GM23338 (cell line): ENCODE data around the gene ARHGAP42. TPM values are rescaled to one million over a fixed set of nuclear protein-coding genes. Genes with fewer than 3 reads are reported as not detected.

ENCODE experiments used
- ATAC-seq: fragments of 200-7000 bp; cut with Tn5 transposase; 3 replicates; pipeline ENCODE4 v1.9.1; 2020
- DNase-seq: peaks from one replicate; pipeline ENCODE4 v3.0.0-alpha.2; 2015; ENCODE audit warnings: low spot score
- H2AFZ ChIP-seq: fragments of 200-600 bp; sonication (generic); 2 replicates; pipeline ENCODE4 v1.8.0; 2016; ENCODE audit warnings: antibody characterized with exemption, mild to moderate bottlenecking, moderate library complexity
- H3F3A ChIP-seq: fragments of 200-600 bp; sonication (generic); replicated peaks from 2 replicates; pipeline ENCODE4 v1.8.0; 2017; ENCODE audit warnings: antibody characterized with exemption, mixed run types, low read depth
- H3K27ac ChIP-seq: fragments of 200-600 bp; sonication (generic); 2 replicates; pipeline ENCODE4 v1.6.1; 2016; ENCODE audit warnings: low read depth
- H3K27me3 ChIP-seq: fragments of 200-600 bp; sonication (generic); 2 replicates; pipeline ENCODE4 v1.8.0; 2016; ENCODE audit warnings: mild to moderate bottlenecking, mixed run types, moderate library complexity; ENCODE audit not compliant: insufficient read depth
- H3K36me3 ChIP-seq: fragments of 200-600 bp; sonication (generic); 2 replicates; pipeline ENCODE4 v1.8.0; 2016; ENCODE audit warnings: mild to moderate bottlenecking; ENCODE audit not compliant: insufficient read depth
- H3K4me1 ChIP-seq: fragments of 200-600 bp; sonication (generic); 2 replicates; pipeline ENCODE4 v1.8.0; 2016; ENCODE audit warnings: mild to moderate bottlenecking, moderate library complexity; ENCODE audit not compliant: insufficient read depth
- H3K4me2 ChIP-seq: fragments of 200-600 bp; sonication (generic); 2 replicates; pipeline ENCODE4 v1.7.1; 2017; ENCODE audit warnings: mixed run types
- H3K4me3 ChIP-seq: fragments of 200-600 bp; sonication (generic); 2 replicates; pipeline ENCODE4 v1.6.1; 2016; ENCODE audit warnings: mixed run types
- H3K79me2 ChIP-seq: fragments of 200-600 bp; sonication (generic); replicated peaks from 2 replicates; pipeline ENCODE4 v1.8.0; 2017; ENCODE audit warnings: mild to moderate bottlenecking; ENCODE audit not compliant: insufficient read depth
- H3K9me2 ChIP-seq: fragments of 200-600 bp; sonication (generic); 2 replicates; pipeline ENCODE4 v1.8.0; 2017; ENCODE audit not compliant: insufficient read depth
- H4K20me1 ChIP-seq: fragments of 200-600 bp; sonication (generic); replicated peaks from 2 replicates; pipeline ENCODE4 v1.8.0; 2017; ENCODE audit warnings: mild to moderate bottlenecking; ENCODE audit not compliant: insufficient read depth
- H3K27ac Mint-ChIP-seq: 2 replicates; pipeline ENCODE4 v1.8.0; 2020; ENCODE audit warnings: inconsistent platforms, mild to moderate bottlenecking, moderate library complexity, mixed read lengths
- H3K27me3 Mint-ChIP-seq: 3 replicates; pipeline ENCODE4 v1.8.0; 2022; ENCODE audit warnings: low read depth, mild to moderate bottlenecking, moderate library complexity, mixed read lengths, inconsistent platforms; ENCODE audit not compliant: insufficient read depth, poor library complexity
- H3K36me3 Mint-ChIP-seq: 3 replicates; pipeline ENCODE4 v1.8.0; 2021; ENCODE audit warnings: low read depth, mild to moderate bottlenecking, inconsistent platforms, moderate library complexity, mixed read lengths
- H3K4me1 Mint-ChIP-seq: 3 replicates; pipeline ENCODE4 v1.8.0; 2020; ENCODE audit warnings: mild to moderate bottlenecking, inconsistent platforms, mixed read lengths
- H3K4me3 Mint-ChIP-seq: 3 replicates; pipeline ENCODE4 v1.8.0; 2021; ENCODE audit warnings: moderate library complexity, mild to moderate bottlenecking, inconsistent platforms, mixed read lengths
- H3K9me3 Mint-ChIP-seq: 3 replicates; pipeline ENCODE4 v1.8.0; 2020; ENCODE audit warnings: moderate library complexity, mild to moderate bottlenecking, inconsistent platforms, mixed read lengths
- CREB1 ChIP-seq: fragments of 250-450 bp; sonication (Bioruptor Pico); IDR thresholded peaks from 2 replicates; pipeline ENCODE4 v1.5.0; 2020; ENCODE audit warnings: low read depth, mild to moderate bottlenecking, moderate library complexity
- CTCF ChIP-seq, 2 experiments: fragments of 200-600 bp in 1 of 2; sonication (generic) in 1 of 2; conservative IDR thresholded peaks; 2 replicates each; pipeline versions ENCODE4 v1.5.1 to v1.6.1; 2016 to 2017; ENCODE audit warnings: antibody characterized with exemption in 2 of 2, low read depth in 2 of 2, mild to moderate bottlenecking in 2 of 2, moderate library complexity in 1 of 2
- ETS1 ChIP-seq: IDR thresholded peaks from 2 replicates; pipeline ENCODE4 v1.6.1; 2016; ENCODE audit warnings: antibody characterized with exemption
- EZH2 ChIP-seq: fragments of 200-600 bp; sonication (generic); IDR thresholded peaks from one replicate; pipeline ENCODE4 v1.8.0; 2017; ENCODE audit warnings: antibody characterized with exemption, mild to moderate bottlenecking, low read depth; ENCODE audit not compliant: unreplicated experiment
- EZH2phosphoT487 ChIP-seq: fragments of 200-600 bp; sonication (generic); IDR thresholded peaks from one replicate; pipeline ENCODE4 v1.8.1; 2018; ENCODE audit warnings: antibody characterized with exemption; ENCODE audit not compliant: unreplicated experiment
- JUNB ChIP-seq: IDR thresholded peaks from one replicate; pipeline ENCODE4 v1.6.1; 2016; ENCODE audit warnings: antibody characterized with exemption; ENCODE audit not compliant: unreplicated experiment
- NANOG ChIP-seq: IDR thresholded peaks from 2 replicates; pipeline ENCODE4 v1.6.1; 2016; ENCODE audit warnings: antibody characterized with exemption, borderline replicate concordance
- POLR2AphosphoS5 ChIP-seq: IDR thresholded peaks from 2 replicates; pipeline ENCODE4 v1.6.1; 2016; ENCODE audit warnings: antibody characterized with exemption, low read depth
- REST ChIP-seq: IDR thresholded peaks from one replicate; pipeline ENCODE4 v1.6.1; 2018; ENCODE audit warnings: antibody characterized with exemption; ENCODE audit not compliant: unreplicated experiment
- STAT1 ChIP-seq: IDR thresholded peaks from one replicate; pipeline ENCODE4 v1.6.1; 2016; ENCODE audit warnings: antibody characterized with exemption; ENCODE audit not compliant: unreplicated experiment
- ZNF114 ChIP-seq: fragments of 250-450 bp; sonication (Bioruptor Pico); IDR thresholded peaks from 2 replicates; pipeline ENCODE4 v1.5.0; 2020; ENCODE audit warnings: mild to moderate bottlenecking, moderate library complexity
- ZNF331 ChIP-seq: fragments of 250-450 bp; sonication (Bioruptor Pico); IDR thresholded peaks from 2 replicates; pipeline ENCODE4 v1.5.0; 2020; ENCODE audit warnings: low read depth, mild to moderate bottlenecking, moderate library complexity
- ZNF462 ChIP-seq: fragments of 250-450 bp; sonication (Bioruptor Pico); IDR thresholded peaks from 2 replicates; pipeline ENCODE4 v1.5.0; 2020; ENCODE audit warnings: mild to moderate bottlenecking, moderate library complexity
- polyA plus RNA-seq: library from polyadenylated mRNA; unstranded; fragments of >200 nt; fragmentation: Nextera tagmentation; extraction: Ambion mirVana; gene quantifications from 2 replicates; pipeline ENCODE4 v1.2.1, GENCODE V29; 2016
- total RNA-seq: library from RNA; depleted of rRNA; stranded (reverse); fragments of >200 nt; shearing (Covaris generic); gene quantifications from 2 replicates; pipeline ENCODE4 v1.2.3, GENCODE V29; 2014

Gene ARHGAP42
- total and polyA plus RNA-seq, 2 experiments from 2014 or later, result 23.7 to 35.7 TPM

GRCh38 chr11:100709233-100709957, 22.3 kb downstream of the ARHGAP42 start:
- H3K27ac ChIP-seq, result no peak overlapping the region

More at GRCh38 chr11:100709233-100709957, 22.3 kb downstream of the ARHGAP42 start:
- Histone ChIP-seq H3F3A (no peaks in the 10 kb centered on the region), H2AFZ (no peak overlapping the region), H3K36me3 (no peaks in the 10 kb centered on the region), H3K4me3 (no peak overlapping the region), H3K79me2 (peaks cover 85% of the 10 kb centered on the region), H3K4me1 (peaks cover 6% of the 10 kb centered on the region; the same call in 1 of the 2 replicates), H4K20me1 (no peaks in the 10 kb centered on the region), H3K27me3 (no peaks in the 10 kb centered on the region), H3K4me2 (no peak overlapping the region), H3K9me2 (no peaks in the 10 kb centered on the region)
- H3K4me1 Mint-ChIP-seq, result peaks cover 15% of the 10 kb centered on the region; the same call in 2 of the 3 replicates
- no peak for TF ChIP-seq ZNF331 (CRISPR knock-in tag)
- no peak for TF ChIP-seq POLR2AphosphoS5
- no peak for TF ChIP-seq ETS1
- TF ChIP-seq JUNB, result no peak
- no peak for TF ChIP-seq STAT1
- no peak for TF ChIP-seq EZH2
- TF ChIP-seq EZH2phosphoT487, result no peak
- no peak for TF ChIP-seq NANOG
- TF ChIP-seq CREB1 (CRISPR knock-in tag), result no peak
- no peak for TF ChIP-seq ZNF462 (CRISPR knock-in tag)
- TF ChIP-seq CTCF (conservative IDR thresholded peaks at IDR 0.05; ENCODE audit: low read depth in 2 of 2), result no peak
- TF ChIP-seq REST, result no peak
- no peak for TF ChIP-seq ZNF114
- H3K27ac Mint-ChIP-seq, result no peak overlapping the region; the same call in 1 of the 2 replicates
- H3K36me3 Mint-ChIP-seq, result no peaks in the 10 kb centered on the region; the same call in 2 of the 3 replicates
- H3K4me3 Mint-ChIP-seq, result no peak overlapping the region
- no peaks in the 10 kb centered on the region for H3K9me3 Mint-ChIP-seq
- DNase-seq, result no peak
- ATAC-seq, result no peak
- no peaks in the 10 kb centered on the region for H3K27me3 Mint-ChIP-seq
